Testis (tissue), 5 donors: Measurements from ENCODE around the gene MAN1C1. TPM values are rescaled to one million over a fixed set of nuclear protein-coding genes. Genes with fewer than 3 reads are reported as not detected.

ENCODE experiments used
- DNase-seq: peaks from one replicate; pipeline ENCODE4 v3.0.0-alpha.2; 2019
- H3K27ac ChIP-seq, 2 donors: fragments of 200-600 bp; sonication (generic); one replicate each; pipeline ENCODE4 v1.5.1; 2019
- H3K27me3 ChIP-seq: fragments of 200-600 bp; sonication (generic); one replicate; pipeline ENCODE4 v1.5.1; 2019
- H3K36me3 ChIP-seq: fragments of 200-600 bp; sonication (generic); one replicate; pipeline ENCODE4 v1.5.1; 2017; ENCODE audit warnings: low read depth; ENCODE audit errors: missing control alignments
- H3K4me1 ChIP-seq: fragments of 200-600 bp; sonication (generic); one replicate; pipeline ENCODE4 v1.5.1; 2019
- H3K4me3 ChIP-seq, 2 donors: fragments of 200-600 bp; sonication (generic); one replicate each; pipeline ENCODE4 v1.5.1; 2017 to 2019
- H3K9me3 ChIP-seq: fragments of 200-600 bp; sonication (generic); one replicate; pipeline ENCODE4 v1.5.1; 2017
- POLR2A ChIP-seq: fragments of 450-650 bp; IDR thresholded peaks from one replicate; pipeline ENCODE4 v1.6.1; 2017; ENCODE audit warnings: antibody characterized with exemption, mild to moderate bottlenecking, moderate library complexity
- WGBS, 2 donors: methylation state at CpG; one replicate each; pipeline ENCODE4 v1.1.5; 2018; 5-methylcytosine and 5-hydroxymethylcytosine counted together
- intact Hi-C: fragments of 100-400 bp; cut with DNase I; formaldehyde crosslinking; loops from one replicate; pipeline ENCODE4 v1.15.1; 2023; ENCODE audit warnings: low total_unique reads
- long read RNA-seq, 2 donors: transcript quantifications; one replicate each; lab custom pipeline, GENCODE V29; 2026
- polyA plus RNA-seq: library from polyadenylated mRNA; stranded (reverse); fragments of 350-450 nt; fragmentation: Illumina TruSeq; extraction: RNeasy Lipid Tissue Mini Kit (QIAGEN cat#74804); gene quantifications from one replicate; pipeline ENCODE4 v1.2.3, GENCODE V29; 2014; ENCODE audit warnings: low read depth, low replicate concordance; ENCODE audit not compliant: insufficient read depth
- total RNA-seq, 2 donors: library from RNA; depleted of rRNA; stranded (reverse); fragments of >200 nt; gene quantifications; one replicate each; pipeline ENCODE4 v1.2.3, GENCODE V29; 2016
- TF ChIP-seq, protein P1 (sequence below), 3 experiments: fragments of 450-650 bp in 2 of 3; fragments of 200-600 bp in 1 of 3; sonication (generic) in 1 of 3; IDR thresholded peaks; one replicate each; pipeline ENCODE4 v1.5.1; 2016 to 2019; ENCODE audit warnings: antibody characterized with exemption in 3 of 3, mild to moderate bottlenecking in 2 of 3, moderate library complexity in 1 of 3

MAN1C1 gene
- total RNA-seq (10 to 100 TPM; 12.8 to 21.1 TPM), polyA plus RNA-seq (14.8 TPM)
- long read RNA-seq, donor 1, full-length matches to known transcripts, result 3 of 3 reads
- long read RNA-seq, donor 1, partial matches to known transcripts, result 0 of 3 reads
- long read RNA-seq, donor 1, other reads (novel, unspliced or antisense), result 0 of 3 reads
- long read RNA-seq, donor 2, full-length matches to known transcripts, result 5 of 5 reads
- long read RNA-seq, donor 2, partial matches to known transcripts, result 0 of 5 reads
- long read RNA-seq, donor 2, other reads (novel, unspliced or antisense), result 0 of 5 reads

DNA sequence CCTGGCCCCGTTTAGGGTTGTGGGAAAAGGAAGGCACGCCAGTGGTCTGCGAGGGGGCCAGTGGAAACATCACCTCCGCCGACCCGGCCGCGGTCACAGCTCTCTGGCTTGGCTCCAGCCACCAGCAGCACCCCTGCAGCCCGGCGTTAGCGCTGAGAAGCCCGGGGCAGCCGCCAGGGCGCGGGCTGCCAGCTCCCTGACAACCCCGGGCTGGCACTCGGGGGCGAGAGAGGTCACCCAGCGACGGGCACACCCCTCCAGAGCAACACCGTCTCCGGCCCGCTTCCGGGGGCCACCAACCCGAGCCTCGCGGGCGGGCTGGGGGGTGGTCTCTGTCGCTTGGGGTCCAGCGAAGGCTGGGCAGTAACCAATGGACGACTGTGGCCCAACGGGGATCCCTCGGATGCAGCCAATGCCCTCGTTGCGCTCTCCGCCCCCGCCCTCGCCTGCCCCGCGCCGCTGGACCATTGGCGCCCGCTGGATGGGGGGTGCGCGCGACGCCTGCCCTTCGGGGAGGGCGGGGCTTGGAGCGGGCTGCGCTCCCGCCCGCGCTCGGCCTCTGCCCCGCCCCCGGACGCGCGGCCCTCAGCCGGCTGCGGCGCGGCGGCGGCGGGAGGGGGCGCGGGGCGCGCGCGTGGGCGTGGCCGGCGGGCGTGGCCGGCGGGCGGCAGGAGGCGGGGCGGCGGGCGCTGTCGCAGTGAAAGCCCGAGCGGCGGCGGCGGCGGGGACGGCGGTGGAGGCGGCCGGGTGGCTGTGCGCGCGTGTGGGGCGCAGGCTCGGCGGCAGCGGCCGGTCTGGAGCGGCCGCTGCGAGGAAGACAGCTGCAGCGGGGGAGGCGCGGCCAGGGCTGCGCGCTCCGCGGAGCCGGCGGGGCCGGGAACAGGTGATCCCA is at the start of gene MAN1C1:
TSS of gene MAN1C1 (plus strand) at position 697 of the 892 bp plus-strand sequence. CDS start 1,007 bp downstream, outside the sequence.
- intact Hi-C loops, result no loop called here

DNA sequence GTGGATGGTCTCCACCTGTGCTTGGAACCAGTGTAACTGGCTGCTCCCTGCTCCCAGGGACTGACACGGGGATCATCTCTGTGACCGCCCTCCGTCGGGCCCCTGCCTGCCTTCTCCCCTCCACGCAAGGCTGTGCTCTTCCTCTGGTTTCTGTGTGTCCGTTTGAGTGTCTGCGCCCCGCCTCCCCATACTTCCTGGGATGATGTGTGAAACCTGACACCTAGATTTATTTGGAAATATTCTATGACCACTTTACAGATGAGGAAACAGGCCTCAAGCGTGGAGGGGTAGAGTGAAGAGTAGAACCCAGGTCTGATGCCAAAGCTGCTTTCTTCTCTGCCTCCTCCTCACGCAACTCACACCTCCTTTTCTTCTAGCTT is 48.9 kb upstream of the MAN1C1 start:
- H3K4me1 ChIP-seq, result peaks cover 13% of the 10 kb centered on the region
- no peak overlapping the region for H3K4me3 ChIP-seq
- no peak for DNase-seq
- no peaks in the 10 kb centered on the region for H3K9me3 ChIP-seq
- no peaks in the 10 kb centered on the region for H3K36me3 ChIP-seq
- peak overlapping the region in 1 of 2 donors; percentile 41 for H3K27ac ChIP-seq
- WGBS, 2 donors, result 70 to 75% methylated on average over 10 of the region's 10 CpGs
- intact Hi-C loops, result no loop called here
- TF ChIP-seq, protein P1, sequence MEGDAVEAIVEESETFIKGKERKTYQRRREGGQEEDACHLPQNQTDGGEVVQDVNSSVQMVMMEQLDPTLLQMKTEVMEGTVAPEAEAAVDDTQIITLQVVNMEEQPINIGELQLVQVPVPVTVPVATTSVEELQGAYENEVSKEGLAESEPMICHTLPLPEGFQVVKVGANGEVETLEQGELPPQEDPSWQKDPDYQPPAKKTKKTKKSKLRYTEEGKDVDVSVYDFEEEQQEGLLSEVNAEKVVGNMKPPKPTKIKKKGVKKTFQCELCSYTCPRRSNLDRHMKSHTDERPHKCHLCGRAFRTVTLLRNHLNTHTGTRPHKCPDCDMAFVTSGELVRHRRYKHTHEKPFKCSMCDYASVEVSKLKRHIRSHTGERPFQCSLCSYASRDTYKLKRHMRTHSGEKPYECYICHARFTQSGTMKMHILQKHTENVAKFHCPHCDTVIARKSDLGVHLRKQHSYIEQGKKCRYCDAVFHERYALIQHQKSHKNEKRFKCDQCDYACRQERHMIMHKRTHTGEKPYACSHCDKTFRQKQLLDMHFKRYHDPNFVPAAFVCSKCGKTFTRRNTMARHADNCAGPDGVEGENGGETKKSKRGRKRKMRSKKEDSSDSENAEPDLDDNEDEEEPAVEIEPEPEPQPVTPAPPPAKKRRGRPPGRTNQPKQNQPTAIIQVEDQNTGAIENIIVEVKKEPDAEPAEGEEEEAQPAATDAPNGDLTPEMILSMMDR (IDR thresholded peaks at IDR 0.05), result no peak
- no peak for TF ChIP-seq POLR2A
- no peaks in the 10 kb centered on the region for H3K27me3 ChIP-seq

More for the DNA sequence above, at the start of gene MAN1C1:
- Histone ChIP-seq H3K36me3 (no peaks in the 10 kb centered on the region), H3K27me3 (no peaks in the 10 kb centered on the region), H3K9me3 (no peaks in the 10 kb centered on the region), H3K27ac (peak within 1 kb of the TSS; percentile 64 to 72), H3K4me1 (peaks cover 13% of the 10 kb centered on the region), H3K4me3 (peak within 1 kb of the TSS; percentile 76 to 80)
- TF ChIP-seq, protein P1 (IDR thresholded peaks at IDR 0.05), result peak in 1 of 3 experiments; percentile 20
- no peak for TF ChIP-seq POLR2A
- peak; percentile 87 for DNase-seq
- WGBS, 2 donors, result 0% methylated on average over 70 of the region's 116 CpGs; no CpG with 5 or more reads in 1 of the 2 donors

DNA sequence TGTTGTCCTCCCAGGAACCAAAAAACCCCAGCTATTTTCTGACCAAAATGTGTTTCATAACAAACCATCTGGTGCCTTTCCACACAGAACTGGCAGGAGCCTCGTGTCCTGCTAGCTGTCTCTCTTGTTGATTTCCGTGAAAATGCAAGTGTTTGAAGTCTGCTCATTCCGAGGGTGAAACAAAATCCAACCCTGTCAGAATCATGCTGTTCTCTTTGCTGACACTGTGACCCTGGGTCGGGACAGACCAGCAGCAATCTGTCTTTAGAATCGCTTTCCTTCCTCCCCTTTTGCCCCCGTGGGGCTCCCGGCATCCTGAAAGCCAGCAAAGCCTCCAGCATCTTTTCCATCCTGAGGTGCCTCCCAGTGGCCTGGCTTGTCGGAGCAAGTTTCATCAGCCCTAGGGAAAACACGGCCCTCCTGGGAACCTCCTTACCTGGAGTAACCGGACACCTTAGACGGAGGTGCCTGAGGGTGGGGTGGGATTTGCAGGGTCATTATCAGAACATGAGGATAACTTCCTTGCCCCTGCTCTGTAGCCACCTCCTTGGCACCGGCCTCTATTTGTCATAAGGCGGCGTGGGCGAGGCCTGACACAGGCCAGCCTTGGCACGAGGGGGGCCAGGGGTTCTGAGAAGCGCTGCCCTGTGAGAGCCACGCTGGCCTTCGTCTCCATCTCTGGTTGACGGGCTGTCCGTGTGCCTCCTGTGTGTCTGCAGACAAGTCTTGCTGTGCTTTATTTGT is 48.3 kb upstream of the MAN1C1 start:
- intact Hi-C loops, result no loop called here
- peaks cover 13% of the 10 kb centered on the region for H3K4me1 ChIP-seq

DNA sequence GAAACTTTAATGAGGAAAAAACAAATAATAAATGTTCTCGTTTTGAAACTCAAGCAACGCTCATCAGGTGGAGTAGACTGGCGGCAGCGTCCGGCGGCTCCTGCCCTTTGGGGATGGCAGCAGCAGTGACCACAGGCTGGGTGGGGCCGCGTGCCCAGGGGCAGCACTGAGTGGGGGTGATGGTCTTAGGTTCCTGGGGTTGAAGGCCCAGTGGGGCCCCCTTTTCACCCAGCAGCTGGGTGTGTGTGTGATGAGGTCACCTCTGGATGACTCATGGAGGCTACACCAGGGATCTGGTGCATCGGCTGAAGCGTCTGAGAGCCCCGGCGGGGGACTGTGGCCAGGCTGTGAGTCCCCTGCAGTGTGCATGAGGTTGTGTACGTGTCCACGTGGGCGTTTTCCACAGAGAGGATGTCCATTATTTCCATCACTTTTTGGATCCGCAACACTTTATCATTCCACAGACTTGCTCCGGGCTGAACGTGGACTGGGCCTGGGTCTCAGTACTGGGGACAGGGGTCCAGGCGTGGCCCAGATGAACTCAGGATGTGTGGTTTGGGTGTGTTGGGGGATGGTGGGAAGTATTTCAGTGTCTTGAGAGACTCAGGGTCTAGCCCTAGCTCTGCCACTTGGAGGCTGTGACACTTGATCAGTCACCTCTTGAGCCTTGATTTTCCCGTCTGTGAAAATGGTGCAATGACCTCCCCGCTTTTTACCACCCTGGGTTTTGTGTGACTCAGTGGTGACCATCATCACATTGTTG is 47.6 kb upstream of the MAN1C1 start:
- H3K4me3 ChIP-seq, result no peak overlapping the region
- intact Hi-C loops, result no loop called here
- H3K4me1 ChIP-seq, result peaks cover 13% of the 10 kb centered on the region
- H3K27ac ChIP-seq, result no peak overlapping the region
- 82 to 97% methylated on average over 21 of the region's 21 CpGs for WGBS, 2 donors
- H3K9me3 ChIP-seq, result no peaks in the 10 kb centered on the region
- TF ChIP-seq POLR2A, result no peak
- TF ChIP-seq, protein P1 (IDR thresholded peaks at IDR 0.05), result no peak
- no peaks in the 10 kb centered on the region for H3K36me3 ChIP-seq
- no peak for DNase-seq
- H3K27me3 ChIP-seq, result no peaks in the 10 kb centered on the region

More for the DNA sequence above, 48.3 kb upstream of the MAN1C1 start:
- Histone ChIP-seq H3K36me3 (no peaks in the 10 kb centered on the region), H3K27me3 (no peaks in the 10 kb centered on the region), H3K9me3 (no peaks in the 10 kb centered on the region), H3K4me3 (no peak overlapping the region), H3K27ac (peak overlapping the region in 1 of 2 donors; percentile 41)
- 59 to 61% methylated on average over 18 to 21 of the region's 21 CpGs for WGBS, 2 donors
- TF ChIP-seq, protein P1 (IDR thresholded peaks at IDR 0.05), result no peak
- no peak for TF ChIP-seq POLR2A
- peak; percentile 28 for DNase-seq
